NK-92 (cell line): ENCODE measurements around the gene PTPRN2.

Experiments
- DNase-seq: peaks from one replicate; lab custom pipeline; 2025; ENCODE audit not compliant: unreplicated experiment; lab: John Stamatoyannopoulos, UW

PTPRN2 gene

GRCh38 chr7:157834501-157835163 lies 753.0 kb downstream of the PTPRN2 start:
- no peak for DNase-seq

- no peak for DNase-seq
Measured at GRCh38 chr7:157832866-157833607, 754.6 kb downstream of the PTPRN2 start.

- no peak for DNase-seq
Measured at GRCh38 chr7:157832421-157832820, 755.2 kb downstream of the PTPRN2 start.

GRCh38 chr7:157832006-157832405 lies 755.6 kb downstream of the PTPRN2 start:
- no peak for DNase-seq

GRCh38 chr7:157831143-157831905 lies 756.3 kb downstream of the PTPRN2 start:
- DNase-seq, result no peak

GRCh38 chr7:157830331-157830730 lies 757.3 kb downstream of the PTPRN2 start:
- DNase-seq, result no peak

- DNase-seq, result no peak
Measured at GRCh38 chr7:157829491-157829890, 758.1 kb downstream of the PTPRN2 start.

- no peak for DNase-seq
Measured at GRCh38 chr7:157828881-157829280, 758.7 kb downstream of the PTPRN2 start.

GRCh38 chr7:157828190-157828589 lies 759.4 kb downstream of the PTPRN2 start:
- no peak for DNase-seq

GRCh38 chr7:157827863-157828160 lies 759.8 kb downstream of the PTPRN2 start:
- DNase-seq, result no peak

- DNase-seq, result no peak
Measured at GRCh38 chr7:157827045-157827862, 760.4 kb downstream of the PTPRN2 start.

- no peak for DNase-seq
Measured at GRCh38 chr7:157826566-157826965, 761.1 kb downstream of the PTPRN2 start.

GRCh38 chr7:157825325-157825724 lies 762.3 kb downstream of the PTPRN2 start:
- DNase-seq, result no peak

GRCh38 chr7:157824819-157825121 lies 762.9 kb downstream of the PTPRN2 start:
- no peak for DNase-seq

GRCh38 chr7:157824011-157824818 lies 763.4 kb downstream of the PTPRN2 start:
- DNase-seq, result no peak

GRCh38 chr7:157822688-157823031 lies 765.0 kb downstream of the PTPRN2 start:
- DNase-seq, result no peak

- DNase-seq, result no peak
Measured at GRCh38 chr7:157821959-157822687, 765.5 kb downstream of the PTPRN2 start.

- DNase-seq, result no peak
Measured at GRCh38 chr7:157820796-157821195, 766.8 kb downstream of the PTPRN2 start.

- no peak for DNase-seq
Measured at GRCh38 chr7:157819455-157819807, 768.2 kb downstream of the PTPRN2 start.
